Endodermal cell (in vitro differentiated cells): ENCODE data around the gene SYNE1. TPM values are rescaled to one million over a fixed set of nuclear protein-coding genes. Genes with fewer than 3 reads are reported as not detected.
A peak's percentile ranks its signal among the peaks of the same experiment; 100 is the strongest.

Experiments
- DNase-seq: peaks from one replicate; pipeline ENCODE4 v3.0.0-alpha.2; 2017
- H3K27ac ChIP-seq: 2 replicates; pipeline ENCODE4 v1.5.1; 2013; ENCODE audit warnings: mild to moderate bottlenecking, low read depth, low read length, moderate library complexity
- H3K27me3 ChIP-seq: 2 replicates; pipeline ENCODE4 v1.6.1; 2013; ENCODE audit warnings: mild to moderate bottlenecking, low read length, moderate library complexity; ENCODE audit not compliant: insufficient read depth, control insufficient read depth, poor library complexity, severe bottlenecking
- H3K36me3 ChIP-seq: 2 replicates; pipeline ENCODE4 v1.7.0; 2013; ENCODE audit warnings: mild to moderate bottlenecking, low read length, moderate library complexity; ENCODE audit not compliant: control insufficient read depth, insufficient read depth
- H3K4me1 ChIP-seq: one replicate; pipeline ENCODE4 v1.7.0; 2013; ENCODE audit warnings: low read length; ENCODE audit not compliant: control insufficient read depth, insufficient read depth
- H3K4me3 ChIP-seq: 2 replicates; pipeline ENCODE4 v1.5.1; 2013; ENCODE audit warnings: mild to moderate bottlenecking, low read length, moderate library complexity
- H3K9ac ChIP-seq: 2 replicates; pipeline ENCODE4 v1.6.1; 2013; ENCODE audit warnings: mild to moderate bottlenecking, low read length, moderate library complexity; ENCODE audit not compliant: poor library complexity, severe bottlenecking; ENCODE audit errors: extremely low read depth
- H3K9me3 ChIP-seq: 2 replicates; pipeline ENCODE4 v1.6.1; 2013; ENCODE audit warnings: mild to moderate bottlenecking, low read length, moderate library complexity; ENCODE audit not compliant: control insufficient read depth
- H3K27ac Mint-ChIP-seq: 2 replicates; pipeline ENCODE4 v1.8.0; 2020; ENCODE audit warnings: mixed read lengths
- H3K27me3 Mint-ChIP-seq: 2 replicates; pipeline ENCODE4 v1.8.0; 2021; ENCODE audit warnings: mild to moderate bottlenecking, mixed read lengths; ENCODE audit not compliant: insufficient read depth
- H3K36me3 Mint-ChIP-seq: 2 replicates; pipeline ENCODE4 v1.8.0; 2020; ENCODE audit warnings: low read depth, mixed read lengths
- H3K4me1 Mint-ChIP-seq: 2 replicates; pipeline ENCODE4 v1.8.0; 2020; ENCODE audit warnings: mixed read lengths
- H3K4me3 Mint-ChIP-seq: 2 replicates; pipeline ENCODE4 v1.8.0; 2020; ENCODE audit warnings: mild to moderate bottlenecking, moderate library complexity, mixed read lengths
- H3K9me3 Mint-ChIP-seq: 2 replicates; pipeline ENCODE4 v1.8.0; 2020; ENCODE audit warnings: mild to moderate bottlenecking, mixed read lengths
- WGBS, 2 experiments: methylation state at CpG; one replicate each; pipeline versions ENCODE4 v1.1.5 to v1.1.7; 2013; ENCODE audit warnings: missing lambda C conversion rate in 2 of 2, mixed read lengths in 1 of 2; ENCODE audit not compliant: insufficient coverage in 1 of 2, insufficient read length in 1 of 2; 5-methylcytosine and 5-hydroxymethylcytosine counted together
- total RNA-seq, 2 donors: library from RNA; stranded (reverse); fragmentation: NEBNext Ultra II Directional in 1 of 2; extraction: Animal tissue kit (Norgen Biotek cat#: 25700) in 1 of 2; gene quantifications; 2 replicates in 1 of 2; 3 replicates in 1 of 2; pipeline ENCODE4 v1.2.1, GENCODE V29; 2021
- TF ChIP-seq, protein P1 (sequence below): fragments of 200-600 bp; sonication (generic); conservative IDR thresholded peaks from 2 replicates; pipeline ENCODE4 v1.5.0; 2021; ENCODE audit warnings: antibody characterized with exemption, mild to moderate bottlenecking

The SYNE1 gene
- total RNA-seq, 2 donors from 2014 or later = 7.9 to 9.5 TPM

DNA sequence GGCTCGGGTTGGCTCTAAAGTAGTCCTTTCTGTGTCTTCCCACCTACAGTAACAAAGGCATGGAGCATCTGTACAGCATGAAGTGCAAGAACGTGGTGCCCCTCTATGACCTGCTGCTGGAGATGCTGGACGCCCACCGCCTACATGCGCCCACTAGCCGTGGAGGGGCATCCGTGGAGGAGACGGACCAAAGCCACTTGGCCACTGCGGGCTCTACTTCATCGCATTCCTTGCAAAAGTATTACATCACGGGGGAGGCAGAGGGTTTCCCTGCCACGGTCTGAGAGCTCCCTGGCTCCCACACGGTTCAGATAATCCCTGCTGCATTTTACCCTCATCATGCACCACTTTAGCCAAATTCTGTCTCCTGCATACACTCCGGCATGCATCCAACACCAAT is 538.5 kb downstream of the SYNE1 start:
- Histone ChIP-seq H3K4me1 (peaks cover 7% of the 10 kb centered on the region), H3K9ac (no peak overlapping the region), H3K36me3 (no peaks in the 10 kb centered on the region), H3K27ac (no peak overlapping the region), H3K9me3 (no peaks in the 10 kb centered on the region), H3K4me3 (no peak overlapping the region), H3K27me3 (no peaks in the 10 kb centered on the region)
- TF ChIP-seq, protein P1, sequence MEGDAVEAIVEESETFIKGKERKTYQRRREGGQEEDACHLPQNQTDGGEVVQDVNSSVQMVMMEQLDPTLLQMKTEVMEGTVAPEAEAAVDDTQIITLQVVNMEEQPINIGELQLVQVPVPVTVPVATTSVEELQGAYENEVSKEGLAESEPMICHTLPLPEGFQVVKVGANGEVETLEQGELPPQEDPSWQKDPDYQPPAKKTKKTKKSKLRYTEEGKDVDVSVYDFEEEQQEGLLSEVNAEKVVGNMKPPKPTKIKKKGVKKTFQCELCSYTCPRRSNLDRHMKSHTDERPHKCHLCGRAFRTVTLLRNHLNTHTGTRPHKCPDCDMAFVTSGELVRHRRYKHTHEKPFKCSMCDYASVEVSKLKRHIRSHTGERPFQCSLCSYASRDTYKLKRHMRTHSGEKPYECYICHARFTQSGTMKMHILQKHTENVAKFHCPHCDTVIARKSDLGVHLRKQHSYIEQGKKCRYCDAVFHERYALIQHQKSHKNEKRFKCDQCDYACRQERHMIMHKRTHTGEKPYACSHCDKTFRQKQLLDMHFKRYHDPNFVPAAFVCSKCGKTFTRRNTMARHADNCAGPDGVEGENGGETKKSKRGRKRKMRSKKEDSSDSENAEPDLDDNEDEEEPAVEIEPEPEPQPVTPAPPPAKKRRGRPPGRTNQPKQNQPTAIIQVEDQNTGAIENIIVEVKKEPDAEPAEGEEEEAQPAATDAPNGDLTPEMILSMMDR = no peak
- DNase-seq = no peak
- Mint-ChIP-seq H3K36me3 (no peaks in the 10 kb centered on the region), H3K9me3 (no peaks in the 10 kb centered on the region), H3K4me1 (peaks cover 29% of the 10 kb centered on the region), H3K4me3 (no peak overlapping the region), H3K27me3 (peaks cover 33% of the 10 kb centered on the region), H3K27ac (no peak overlapping the region)
- 94 to 97% methylated on average over 14 of the region's 14 CpGs for WGBS, 2 experiments

DNA sequence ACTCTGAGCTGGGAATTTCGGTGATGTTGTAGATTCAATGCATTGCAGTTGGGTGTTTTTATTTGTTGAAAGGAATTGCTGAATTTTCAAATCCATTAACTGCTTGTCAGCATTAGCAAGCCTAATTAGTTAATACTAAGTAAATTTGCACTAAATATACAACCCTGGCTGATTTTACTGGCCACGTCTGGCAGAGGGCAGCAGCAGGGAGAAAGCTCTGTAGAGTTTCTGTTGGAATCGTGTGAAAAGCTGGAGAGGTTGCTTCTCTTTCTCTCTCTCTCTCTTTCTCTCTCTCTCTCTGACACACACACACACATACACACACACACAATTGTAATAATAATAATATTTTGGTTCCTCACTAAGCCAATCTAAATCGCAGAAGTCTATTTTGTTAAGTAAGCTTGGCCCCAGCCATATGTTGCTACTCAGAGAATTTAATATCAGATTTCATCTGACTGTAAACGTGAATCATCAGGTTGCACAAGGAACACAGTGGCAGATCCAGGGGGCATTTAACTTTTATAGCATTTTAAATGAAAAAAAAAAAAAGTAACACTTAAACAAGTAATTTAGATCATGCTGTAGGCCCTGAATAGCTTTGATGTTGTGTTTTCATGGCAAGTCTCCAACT is 540.2 kb downstream of the SYNE1 start:
- WGBS, 2 experiments = 71 to 86% methylated on average over 1 to 4 of the region's 5 CpGs
- H3K36me3 Mint-ChIP-seq = no peaks in the 10 kb centered on the region
- peaks cover 11% of the 10 kb centered on the region for H3K4me1 ChIP-seq
- H3K27ac Mint-ChIP-seq = no peak overlapping the region
- TF ChIP-seq, protein P1 = peak; percentile 47
- no peak overlapping the region for H3K4me3 Mint-ChIP-seq
- H3K4me3 ChIP-seq = no peak overlapping the region
- H3K27ac ChIP-seq = no peak overlapping the region
- H3K9me3 ChIP-seq = no peaks in the 10 kb centered on the region
- no peak for DNase-seq
- H3K4me1 Mint-ChIP-seq = peaks cover 34% of the 10 kb centered on the region
- no peaks in the 10 kb centered on the region for H3K36me3 ChIP-seq
- no peaks in the 10 kb centered on the region for H3K27me3 ChIP-seq
- H3K9me3 Mint-ChIP-seq = no peaks in the 10 kb centered on the region
- H3K27me3 Mint-ChIP-seq = peaks cover 31% of the 10 kb centered on the region
- H3K9ac ChIP-seq = no peak overlapping the region

DNA sequence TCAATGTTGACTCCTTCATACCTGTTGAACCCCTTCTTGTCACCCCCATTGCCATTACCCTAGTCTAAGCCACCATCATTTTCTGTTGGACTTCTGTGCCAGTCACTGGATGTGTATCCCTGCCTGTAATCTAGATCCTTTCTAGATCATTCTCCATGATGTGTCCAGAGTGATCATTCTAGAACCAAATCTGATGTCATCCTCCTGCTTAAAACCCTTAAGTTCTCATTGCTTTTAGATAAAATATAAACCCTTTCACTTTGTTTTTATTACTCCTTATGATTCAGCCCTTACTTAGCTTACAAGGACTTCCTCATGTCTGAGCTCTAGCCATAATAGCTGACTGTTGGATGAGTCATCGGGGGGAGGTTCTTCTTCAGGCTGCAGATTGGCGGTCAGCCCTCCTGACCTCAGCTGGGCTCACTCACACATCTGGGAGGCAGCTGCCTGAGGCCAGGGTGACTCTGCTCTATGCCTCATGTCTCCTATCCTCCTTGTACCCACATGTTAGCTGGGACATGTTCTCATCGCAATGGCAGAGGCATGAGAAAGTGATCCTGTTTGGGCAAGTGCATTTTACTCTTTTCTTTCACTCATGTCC is 542.1 kb downstream of the SYNE1 start:
- peaks cover 34% of the 10 kb centered on the region for H3K27me3 Mint-ChIP-seq
- no peaks in the 10 kb centered on the region for H3K27me3 ChIP-seq
- peak; percentile 60 for DNase-seq
- no peak overlapping the region for H3K27ac ChIP-seq
- TF ChIP-seq, protein P1 = no peak
- H3K27ac Mint-ChIP-seq = no peak overlapping the region
- WGBS, 2 experiments = 90 to 92% methylated on average over 3 of the region's 3 CpGs
- H3K4me3 Mint-ChIP-seq = no peak overlapping the region
- H3K9me3 ChIP-seq = no peaks in the 10 kb centered on the region
- H3K4me1 ChIP-seq = peaks cover 11% of the 10 kb centered on the region
- no peaks in the 10 kb centered on the region for H3K9me3 Mint-ChIP-seq
- H3K4me1 Mint-ChIP-seq = peaks cover 37% of the 10 kb centered on the region
- H3K9ac ChIP-seq = no peak overlapping the region
- no peaks in the 10 kb centered on the region for H3K36me3 ChIP-seq
- no peaks in the 10 kb centered on the region for H3K36me3 Mint-ChIP-seq
- H3K4me3 ChIP-seq = no peak overlapping the region
